Kidney (tissue), 14 donors: ENCODE data around the gene MRPL14. TPM values are rescaled to one million over a fixed set of nuclear protein-coding genes. Genes with fewer than 3 reads are reported as not detected.
A peak's percentile ranks its signal among the peaks of the same experiment; 100 is the strongest.

Experiments
- DNase-seq, 5 donors: peaks; one replicate each; pipeline ENCODE4 v3.0.0-alpha.2; 2013 to 2020
- FAIRE-seq: peaks from 2 replicates; lab custom pipeline; 2012; peaks lifted over from hg19 to GRCh38; lab: Jason Lieb, UNC
- H3K27ac ChIP-seq, 2 donors: one replicate each; pipeline ENCODE4 v1.7.0; 2013; ENCODE audit warnings: low read depth in 2 of 2, low read length in 2 of 2, inconsistent platforms in 1 of 2
- H3K27me3 ChIP-seq: one replicate; pipeline ENCODE4 v1.7.1; 2013; ENCODE audit warnings: low read length, inconsistent platforms; ENCODE audit not compliant: control insufficient read depth, insufficient read depth
- H3K36me3 ChIP-seq, 3 donors: one replicate each; pipeline versions ENCODE4 v1.7.0 to v1.7.1; 2013; ENCODE audit warnings: low read length in 3 of 3, control low read depth in 1 of 3, inconsistent platforms in 1 of 3; ENCODE audit not compliant: insufficient read depth in 3 of 3, control insufficient read depth in 2 of 3
- H3K4me1 ChIP-seq, 3 donors: one replicate each; pipeline versions ENCODE4 v1.7.0 to v1.7.1; 2013; ENCODE audit warnings: low read length in 3 of 3, inconsistent platforms in 1 of 3, low read depth in 1 of 3; ENCODE audit not compliant: control insufficient read depth in 2 of 3, insufficient read depth in 2 of 3
- H3K4me3 ChIP-seq, 3 donors: one replicate each; pipeline versions ENCODE4 v1.7.0 to v1.8.1; 2013; ENCODE audit warnings: low read length in 3 of 3, control low read depth in 1 of 3, inconsistent platforms in 1 of 3
- H3K9ac ChIP-seq, 3 donors: one replicate each; pipeline versions ENCODE4 v1.7.0 to v1.7.1; 2013; ENCODE audit warnings: low read length in 3 of 3, control low read depth in 1 of 3, inconsistent platforms in 1 of 3
- H3K9me3 ChIP-seq, 3 donors: one replicate each; pipeline versions ENCODE4 v1.7.0 to v1.7.1; 2013; ENCODE audit warnings: low read length in 3 of 3, control low read depth in 1 of 3, inconsistent platforms in 1 of 3; ENCODE audit not compliant: control insufficient read depth in 2 of 3, insufficient read depth in 1 of 3
- intact Hi-C: fragments of 100-400 bp; cut with DNase I; formaldehyde crosslinking; loops from one replicate; pipeline ENCODE4 v1.11.1; 2022
- polyA plus RNA-seq: library from polyadenylated mRNA; stranded (reverse); fragments of 350-450 nt; fragmentation: Illumina TruSeq; extraction: RNeasy Lipid Tissue Mini Kit (QIAGEN cat#74804); gene quantifications from one replicate; pipeline ENCODE4 v1.2.3, GENCODE V29; 2014; ENCODE audit warnings: low read depth, low replicate concordance; ENCODE audit not compliant: insufficient read depth
- total RNA-seq: library from RNA; stranded (reverse); fragmentation: NEBNext Ultra II Directional; extraction: Animal tissue kit (Norgen Biotek cat#: 25700); gene quantifications from one replicate; pipeline ENCODE4 v1.2.1, GENCODE V29; 2021
- TF ChIP-seq, protein P1 (sequence below): IDR thresholded peaks from 3 replicates; pipeline ENCODE4 v1.5.1; 2012; ENCODE audit warnings: mild to moderate bottlenecking, moderate library complexity, borderline replicate concordance; ENCODE audit not compliant: insufficient read depth; ENCODE audit errors: extremely low read depth
- donor health status: control.
- donor health status: control.
- donor health status: control.
- donor health status: control.
- donor health status: control.
- donor health status: DM: yes; HTN: yes; CAD: no.
- donor health status: Normal renal cell carcinoma (clear cell type).

Gene MRPL14
- total and polyA plus RNA-seq, 2 donors from 2014 or later = 27.9 to 71.5 TPM

DNA sequence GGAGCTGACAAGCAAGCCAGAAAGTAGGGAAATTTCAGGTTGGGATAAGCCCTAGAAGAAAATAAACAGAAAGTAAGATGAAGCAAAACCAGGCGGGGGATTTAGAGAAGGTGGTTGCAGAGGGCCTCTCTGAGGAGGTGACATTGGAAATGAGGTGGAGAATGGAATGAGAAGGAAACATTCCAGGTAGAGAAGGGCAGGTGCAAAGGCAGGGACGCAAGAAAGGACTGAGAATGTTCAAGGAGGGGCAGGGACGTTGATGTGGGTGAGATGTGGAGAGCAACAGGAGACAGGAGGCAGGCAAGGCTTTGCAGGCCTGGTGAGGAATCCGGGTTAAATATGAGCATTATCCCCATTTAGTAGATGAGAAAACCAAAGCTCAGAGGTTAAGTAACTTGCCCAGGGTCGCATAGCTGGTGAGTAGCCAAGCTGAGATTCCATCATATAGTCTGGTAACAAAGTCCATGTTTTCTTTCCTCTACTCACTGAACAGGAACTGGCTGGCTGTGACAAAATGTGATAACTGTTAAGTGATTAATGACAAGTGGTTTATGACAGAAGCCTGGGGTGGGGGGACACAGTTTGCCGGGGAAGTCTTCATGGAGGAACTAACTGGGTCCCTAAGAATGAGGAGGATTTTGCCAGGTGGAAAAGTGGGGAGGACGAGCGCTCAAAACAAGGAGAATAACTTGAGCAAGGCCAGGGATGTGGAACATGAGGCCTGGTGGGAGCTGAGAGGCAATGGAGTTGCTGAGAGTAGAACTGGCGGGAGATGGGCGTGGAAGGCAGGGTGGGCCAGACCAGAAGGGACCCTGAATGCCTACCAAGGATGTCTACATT lies 32.6 kb downstream of the MRPL14 start:
- H3K4me1 ChIP-seq = peaks cover 0 to 5% (median 3%) of the 10 kb centered on the region in 3 donors
- intact Hi-C loops = no loop called here
- no peak overlapping the region for H3K9ac ChIP-seq
- H3K9me3 ChIP-seq = no peaks in the 10 kb centered on the region
- peak overlapping the region in 1 of 2 donors; percentile 7 for H3K27ac ChIP-seq
- H3K27me3 ChIP-seq = no peaks in the 10 kb centered on the region
- no peak overlapping the region for H3K4me3 ChIP-seq
- TF ChIP-seq, protein P1, sequence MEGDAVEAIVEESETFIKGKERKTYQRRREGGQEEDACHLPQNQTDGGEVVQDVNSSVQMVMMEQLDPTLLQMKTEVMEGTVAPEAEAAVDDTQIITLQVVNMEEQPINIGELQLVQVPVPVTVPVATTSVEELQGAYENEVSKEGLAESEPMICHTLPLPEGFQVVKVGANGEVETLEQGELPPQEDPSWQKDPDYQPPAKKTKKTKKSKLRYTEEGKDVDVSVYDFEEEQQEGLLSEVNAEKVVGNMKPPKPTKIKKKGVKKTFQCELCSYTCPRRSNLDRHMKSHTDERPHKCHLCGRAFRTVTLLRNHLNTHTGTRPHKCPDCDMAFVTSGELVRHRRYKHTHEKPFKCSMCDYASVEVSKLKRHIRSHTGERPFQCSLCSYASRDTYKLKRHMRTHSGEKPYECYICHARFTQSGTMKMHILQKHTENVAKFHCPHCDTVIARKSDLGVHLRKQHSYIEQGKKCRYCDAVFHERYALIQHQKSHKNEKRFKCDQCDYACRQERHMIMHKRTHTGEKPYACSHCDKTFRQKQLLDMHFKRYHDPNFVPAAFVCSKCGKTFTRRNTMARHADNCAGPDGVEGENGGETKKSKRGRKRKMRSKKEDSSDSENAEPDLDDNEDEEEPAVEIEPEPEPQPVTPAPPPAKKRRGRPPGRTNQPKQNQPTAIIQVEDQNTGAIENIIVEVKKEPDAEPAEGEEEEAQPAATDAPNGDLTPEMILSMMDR = no peak
- no peaks in the 10 kb centered on the region for H3K36me3 ChIP-seq
- no peak for FAIRE-seq
- DNase-seq = peak in 3 of 5 donors; percentile 34 to 66 (median 36)

DNA sequence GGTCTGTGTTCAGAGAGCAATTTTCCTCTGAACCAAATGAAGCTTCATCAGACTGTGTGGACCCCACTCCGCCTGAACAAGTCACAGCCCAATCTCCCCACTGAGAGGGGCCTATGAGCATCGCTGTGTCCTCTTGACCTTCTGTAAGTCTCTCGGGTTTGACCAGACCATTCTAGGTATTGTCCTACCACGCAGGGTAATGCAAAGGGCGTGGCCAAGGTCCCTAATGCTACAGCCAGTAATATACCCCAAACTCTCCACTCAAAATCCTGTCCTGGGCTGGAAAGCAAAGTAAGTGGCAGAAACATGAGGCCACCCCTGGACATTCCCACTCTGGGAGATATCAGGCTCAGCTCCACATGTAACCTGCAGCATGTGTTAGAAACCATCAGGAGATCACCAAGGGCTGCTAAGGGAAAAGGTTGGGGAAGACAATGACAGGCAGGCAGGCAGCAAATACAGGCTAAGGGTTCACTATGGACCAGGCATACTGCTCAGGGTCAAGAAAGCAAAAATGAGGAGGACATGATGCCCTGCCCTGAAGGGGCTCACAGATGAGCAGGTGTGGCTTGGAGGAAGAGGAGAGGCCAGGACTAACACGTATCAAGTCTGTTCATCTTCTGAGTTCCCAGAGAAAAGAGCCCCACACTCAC lies 33.4 kb downstream of the MRPL14 start:
- no peak overlapping the region for H3K27ac ChIP-seq
- DNase-seq (peak in 1 of 5 donors; percentile 34), FAIRE-seq (no peak)
- TF ChIP-seq, protein P1 = no peak
- no peak overlapping the region for H3K4me3 ChIP-seq
- peaks cover 0 to 5% (median 3%) of the 10 kb centered on the region in 3 donors for H3K4me1 ChIP-seq
- no peak overlapping the region for H3K9ac ChIP-seq
- no peaks in the 10 kb centered on the region for H3K36me3 ChIP-seq
- intact Hi-C loops = no loop called here
- H3K9me3 ChIP-seq = no peaks in the 10 kb centered on the region
- H3K27me3 ChIP-seq = no peaks in the 10 kb centered on the region

- Histone ChIP-seq H3K27ac (no peak overlapping the region), H3K27me3 (no peaks in the 10 kb centered on the region), H3K4me3 (no peak overlapping the region), H3K9ac (no peak overlapping the region), H3K4me1 (peaks cover 0 to 5% (median 3%) of the 10 kb centered on the region in 3 donors), H3K9me3 (no peaks in the 10 kb centered on the region), H3K36me3 (no peaks in the 10 kb centered on the region)
- FAIRE-seq (no peak), DNase-seq (no peak)
- TF ChIP-seq, protein P1 = no peak
- intact Hi-C loops = no loop called here
Measured at GRCh38 chr6:44093066-44093465, 34.2 kb downstream of the MRPL14 start.
